ENCODE data around the gene CDSN.
"Not testable (repeated sequence)": the region's sequence is repeated elsewhere in the genome, so short reads cannot be mapped to it uniquely, and the experiment has no call there.

The CDSN gene

GRCh38 chr6:31120151-31120915 is at the start of gene CDSN:
TSS of gene CDSN (minus strand) at chr6:31120446. CDS start at chr6:31120419, 27 bp downstream.
- H3K27me3 Mint-ChIP-seq, result peaks cover 12% of the 10 kb centered on the region
- H3K27ac Mint-ChIP-seq, result no peak within 1 kb of the TSS
- H3K9me3 Mint-ChIP-seq, result no peaks in the 10 kb centered on the region
- no peaks in the 10 kb centered on the region for H3K4me1 Mint-ChIP-seq (ENCODE audit: low read depth)
- H3K4me3 Mint-ChIP-seq, result no peak within 1 kb of the TSS
- no peaks in the 10 kb centered on the region for H3K36me3 Mint-ChIP-seq (ENCODE audit: low read depth)

- no peaks in the 10 kb centered on the region for H3K36me3 Mint-ChIP-seq (ENCODE audit: low read depth)
- H3K27ac Mint-ChIP-seq, result no peak overlapping the region
- peaks cover 10% of the 10 kb centered on the region for H3K4me1 Mint-ChIP-seq (ENCODE audit: low read depth)
- no peaks in the 10 kb centered on the region for H3K27me3 Mint-ChIP-seq
- H3K4me3 Mint-ChIP-seq, result no peak overlapping the region
- H3K9me3 Mint-ChIP-seq, result no peaks in the 10 kb centered on the region
Observed at GRCh38 chr6:31169123-31169857, 49.0 kb upstream of the CDSN start.

- Mint-ChIP-seq H3K36me3 (ENCODE audit: low read depth) (no peaks in the 10 kb centered on the region), H3K9me3 (no peaks in the 10 kb centered on the region), H3K4me1 (ENCODE audit: low read depth) (peaks cover 17% of the 10 kb centered on the region)
Observed at GRCh38 chr6:31168606-31169005, 48.4 kb upstream of the CDSN start.

GRCh38 chr6:31165986-31166385 is 45.7 kb upstream of the CDSN start:
- Mint-ChIP-seq H3K36me3 (ENCODE audit: low read depth) (peaks cover 20% of the 10 kb centered on the region), H3K9me3 (no peaks in the 10 kb centered on the region), H3K4me3 (no peak overlapping the region), H3K27me3 (no peaks in the 10 kb centered on the region), H3K4me1 (ENCODE audit: low read depth) (peaks cover 37% of the 10 kb centered on the region), H3K27ac (no peak overlapping the region)

More at GRCh38 chr6:31168606-31169005, 48.4 kb upstream of the CDSN start:
- no peak overlapping the region for H3K4me3 Mint-ChIP-seq
- no peaks in the 10 kb centered on the region for H3K27me3 Mint-ChIP-seq
- H3K27ac Mint-ChIP-seq, result no peak overlapping the region

- not testable (repeated sequence) for H3K9me3 Mint-ChIP-seq, H3K4me3 Mint-ChIP-seq, H3K27ac Mint-ChIP-seq, H3K27me3 Mint-ChIP-seq
- H3K36me3 Mint-ChIP-seq (ENCODE audit: low read depth), result peaks cover 20% of the 10 kb centered on the region
- peaks cover 37% of the 10 kb centered on the region for H3K4me1 Mint-ChIP-seq (ENCODE audit: low read depth)
Observed at GRCh38 chr6:31165064-31165832, 45.0 kb upstream of the CDSN start.

- peaks cover 42% of the 10 kb centered on the region for H3K4me1 Mint-ChIP-seq (ENCODE audit: low read depth)
- not testable (repeated sequence) for H3K27ac Mint-ChIP-seq
Observed at GRCh38 chr6:31164475-31165063, 44.3 kb upstream of the CDSN start.

GRCh38 chr6:31163922-31164321 is 43.7 kb upstream of the CDSN start:
- Mint-ChIP-seq H3K4me1 (ENCODE audit: low read depth) (peaks cover 48% of the 10 kb centered on the region), H3K27me3 (no peaks in the 10 kb centered on the region), H3K36me3 (ENCODE audit: low read depth) (peaks cover 30% of the 10 kb centered on the region), H3K4me3 (no peak overlapping the region), H3K27ac (no peak overlapping the region), H3K9me3 (no peaks in the 10 kb centered on the region)

More at GRCh38 chr6:31164475-31165063, 44.3 kb upstream of the CDSN start:
- not testable (repeated sequence) for H3K27me3 Mint-ChIP-seq, H3K9me3 Mint-ChIP-seq, H3K4me3 Mint-ChIP-seq
- peaks cover 26% of the 10 kb centered on the region for H3K36me3 Mint-ChIP-seq (ENCODE audit: low read depth)

GRCh38 chr6:31162463-31163165 is 42.4 kb upstream of the CDSN start:
- Mint-ChIP-seq H3K36me3 (ENCODE audit: low read depth) (peaks cover 35% of the 10 kb centered on the region), H3K27me3 (no peaks in the 10 kb centered on the region), H3K4me3 (no peak overlapping the region), H3K9me3 (no peaks in the 10 kb centered on the region), H3K4me1 (ENCODE audit: low read depth) (peaks cover 55% of the 10 kb centered on the region), H3K27ac (no peak overlapping the region)

- H3K4me3 Mint-ChIP-seq, result peak overlapping the region; percentile 5
- peaks cover 61% of the 10 kb centered on the region for H3K4me1 Mint-ChIP-seq (ENCODE audit: low read depth)
- no peaks in the 10 kb centered on the region for H3K27me3 Mint-ChIP-seq
- no peaks in the 10 kb centered on the region for H3K9me3 Mint-ChIP-seq
- H3K36me3 Mint-ChIP-seq (ENCODE audit: low read depth), result peaks cover 36% of the 10 kb centered on the region
- H3K27ac Mint-ChIP-seq, result no peak overlapping the region
Observed at GRCh38 chr6:31161216-31162126, 41.2 kb upstream of the CDSN start.

GRCh38 chr6:31158863-31159855 is 38.9 kb upstream of the CDSN start:
- Mint-ChIP-seq H3K4me1 (ENCODE audit: low read depth) (peaks cover 50% of the 10 kb centered on the region), H3K36me3 (ENCODE audit: low read depth) (peaks cover 54% of the 10 kb centered on the region), H3K27me3 (no peaks in the 10 kb centered on the region), H3K27ac (peak overlapping the region; percentile 88), H3K4me3 (peak overlapping the region; percentile 99), H3K9me3 (no peaks in the 10 kb centered on the region)

GRCh38 chr6:31158140-31158862 is 38.1 kb upstream of the CDSN start, which contains the start of gene TCF19:
TSS of gene TCF19 (plus strand) at chr6:31158589. CDS start at chr6:31159470, 881 bp downstream.
- Mint-ChIP-seq H3K27me3 (no peaks in the 10 kb centered on the region), H3K27ac (peak within 1 kb of the TSS; percentile 88), H3K4me1 (ENCODE audit: low read depth) (peaks cover 41% of the 10 kb centered on the region), H3K9me3 (no peaks in the 10 kb centered on the region), H3K4me3 (peak within 1 kb of the TSS; percentile 99), H3K36me3 (ENCODE audit: low read depth) (peaks cover 53% of the 10 kb centered on the region)
